Liver (tissue), 9 donors: ENCODE results near the gene RALGAPA2. TPM values are rescaled to one million over a fixed set of nuclear protein-coding genes. Genes with fewer than 3 reads are reported as not detected.

Experiments used
- DNase-seq: peaks from one replicate; pipeline ENCODE4 v3.0.0-alpha.2; 2017; ENCODE audit warnings: low spot score
- H3K27ac ChIP-seq, 2 donors: one replicate each; pipeline ENCODE4 v1.7.0; 2013; ENCODE audit warnings: inconsistent platforms in 2 of 2, low read length in 2 of 2, control low read depth in 1 of 2, low read depth in 1 of 2, mild to moderate bottlenecking in 1 of 2
- H3K27me3 ChIP-seq, 4 donors: one replicate each; pipeline versions ENCODE4 v1.6.1 to v1.7.0; 2013; ENCODE audit warnings: low read length in 3 of 4, inconsistent platforms in 1 of 4, mild to moderate bottlenecking in 1 of 4, moderate library complexity in 1 of 4; ENCODE audit not compliant: control insufficient read depth in 4 of 4, insufficient read depth in 4 of 4
- H3K36me3 ChIP-seq, 4 donors: one replicate each; pipeline versions ENCODE4 v1.6.1 to v1.7.0; 2013; ENCODE audit warnings: low read length in 3 of 4, mild to moderate bottlenecking in 3 of 4, low read depth in 1 of 4, moderate library complexity in 1 of 4; ENCODE audit not compliant: control insufficient read depth in 4 of 4, insufficient read depth in 3 of 4
- H3K4me1 ChIP-seq, 4 donors: one replicate each; pipeline versions ENCODE4 v1.6.1 to v1.7.0; 2013; ENCODE audit warnings: low read length in 3 of 4, mild to moderate bottlenecking in 3 of 4, moderate library complexity in 1 of 4; ENCODE audit not compliant: control insufficient read depth in 4 of 4, insufficient read depth in 4 of 4
- H3K4me3 ChIP-seq, 3 donors: one replicate each; pipeline versions ENCODE4 v1.6.1 to v1.7.0; 2013; ENCODE audit warnings: low read length in 3 of 3, control low read depth in 1 of 3, low read depth in 1 of 3, mild to moderate bottlenecking in 1 of 3
- H3K9ac ChIP-seq, 2 donors: one replicate each; pipeline ENCODE4 v1.7.0; 2013; ENCODE audit warnings: low read length in 2 of 2, mild to moderate bottlenecking in 2 of 2, moderate library complexity in 2 of 2, control low read depth in 1 of 2, low read depth in 1 of 2
- H3K9me3 ChIP-seq, 4 donors: one replicate each; pipeline versions ENCODE4 v1.6.1 to v1.7.0; 2013; ENCODE audit warnings: low read length in 3 of 4; ENCODE audit not compliant: control insufficient read depth in 4 of 4
- EGR1 ChIP-seq, 2 donors: IDR thresholded peaks; 2 replicates each; pipeline ENCODE4 v1.6.1; 2016 to 2018; ENCODE audit warnings: antibody characterized with exemption in 2 of 2, low read depth in 2 of 2
- GABPA ChIP-seq, 2 donors: IDR thresholded peaks in 1 of 2; conservative IDR thresholded peaks in 1 of 2; 2 replicates each; pipeline ENCODE4 v1.6.1; 2016; ENCODE audit warnings: antibody characterized with exemption in 2 of 2, mild to moderate bottlenecking in 1 of 2, moderate library complexity in 1 of 2
- HNF4A ChIP-seq, 2 donors: conservative IDR thresholded peaks; 2 replicates each; pipeline ENCODE4 v1.6.1; 2016; ENCODE audit warnings: antibody characterized with exemption in 2 of 2, mild to moderate bottlenecking in 2 of 2
- HNF4G ChIP-seq: IDR thresholded peaks from 2 replicates; pipeline ENCODE4 v1.6.1; 2016; ENCODE audit warnings: antibody characterized with exemption
- JUND ChIP-seq, 2 donors: IDR thresholded peaks; 2 replicates each; pipeline ENCODE4 v1.6.1; 2016; ENCODE audit warnings: antibody characterized with exemption in 2 of 2
- MAX ChIP-seq: IDR thresholded peaks from 2 replicates; pipeline ENCODE4 v1.6.1; 2016; ENCODE audit warnings: antibody characterized with exemption
- NR2F2 ChIP-seq: IDR thresholded peaks from 2 replicates; pipeline ENCODE4 v1.6.1; 2016; ENCODE audit warnings: antibody characterized with exemption
- RAD21 ChIP-seq, 2 donors: IDR thresholded peaks; 2 replicates each; pipeline ENCODE4 v1.6.1; 2016; ENCODE audit warnings: antibody characterized with exemption in 2 of 2, mild to moderate bottlenecking in 2 of 2
- RXRA ChIP-seq, 2 donors: IDR thresholded peaks; 2 replicates each; pipeline ENCODE4 v1.6.1; 2017 to 2018; ENCODE audit warnings: antibody characterized with exemption in 2 of 2, mild to moderate bottlenecking in 1 of 2
- SP1 ChIP-seq: IDR thresholded peaks from 2 replicates; pipeline ENCODE4 v1.6.1; 2018; ENCODE audit warnings: antibody characterized with exemption, mild to moderate bottlenecking
- TAF1 ChIP-seq: conservative IDR thresholded peaks from 2 replicates; pipeline ENCODE4 v1.6.1; 2016; ENCODE audit warnings: antibody characterized with exemption, mild to moderate bottlenecking
- YY1 ChIP-seq: IDR thresholded peaks from 2 replicates; pipeline ENCODE4 v1.6.1; 2016; ENCODE audit warnings: antibody characterized with exemption, mild to moderate bottlenecking
- ZBTB33 ChIP-seq: IDR thresholded peaks from 2 replicates; pipeline ENCODE4 v1.6.1; 2016; ENCODE audit warnings: antibody characterized with exemption
- WGBS: extraction: QIAGEN DNeasy Blood & Tissue Kit; methylation state at CpG from one replicate; pipeline ENCODE4 v1.1.7; 2013; 5-methylcytosine and 5-hydroxymethylcytosine counted together
- polyA plus RNA-seq, 2 donors: library from polyadenylated mRNA; stranded (reverse) in 1 of 2; unstranded in 1 of 2; fragments of 200-250 nt in 1 of 2; fragments of >200 nt in 1 of 2; fragmentation: Nextera tagmentation in 1 of 2; extraction: Ambion mirVana in 1 of 2; gene quantifications; one replicate each; pipeline versions ENCODE4 v1.2.1 to v1.2.3, GENCODE V29; 2013 to 2015
- total RNA-seq, 2 donors: library from RNA; depleted of rRNA; stranded (reverse); fragments of >200 nt; gene quantifications; one replicate each; pipeline ENCODE4 v1.2.3, GENCODE V29; 2014
- TF ChIP-seq, protein P1 (sequence below): fragments of 150-350 bp; IDR thresholded peaks from 2 replicates; pipeline ENCODE4 v1.5.1; 2017; ENCODE audit warnings: improper control_type of control experiment, low read depth, low read length; ENCODE audit not compliant: missing input control
- TF ChIP-seq, protein P2 (sequence below): IDR thresholded peaks from 2 replicates; pipeline ENCODE4 v1.6.1; 2016; ENCODE audit warnings: antibody characterized with exemption, mild to moderate bottlenecking
- donor health status: healthy.
- donor health status: healthy.
- donor health status: healthy.
- donor health status: healthy.
- donor health status: healthy.

Gene RALGAPA2
- total and polyA plus RNA-seq, 4 donors, result 14.8 to 89.9 (median 25.1) TPM

- WGBS, result 91% methylated on average over 2 of the region's 2 CpGs
- H3K4me3 ChIP-seq, result no peak overlapping the region
- H3K36me3 ChIP-seq, result peaks cover 2 to 8% (median 7%) of the 10 kb centered on the region in 4 donors
- DNase-seq, result no peak
- TF ChIP-seq, protein P1, sequence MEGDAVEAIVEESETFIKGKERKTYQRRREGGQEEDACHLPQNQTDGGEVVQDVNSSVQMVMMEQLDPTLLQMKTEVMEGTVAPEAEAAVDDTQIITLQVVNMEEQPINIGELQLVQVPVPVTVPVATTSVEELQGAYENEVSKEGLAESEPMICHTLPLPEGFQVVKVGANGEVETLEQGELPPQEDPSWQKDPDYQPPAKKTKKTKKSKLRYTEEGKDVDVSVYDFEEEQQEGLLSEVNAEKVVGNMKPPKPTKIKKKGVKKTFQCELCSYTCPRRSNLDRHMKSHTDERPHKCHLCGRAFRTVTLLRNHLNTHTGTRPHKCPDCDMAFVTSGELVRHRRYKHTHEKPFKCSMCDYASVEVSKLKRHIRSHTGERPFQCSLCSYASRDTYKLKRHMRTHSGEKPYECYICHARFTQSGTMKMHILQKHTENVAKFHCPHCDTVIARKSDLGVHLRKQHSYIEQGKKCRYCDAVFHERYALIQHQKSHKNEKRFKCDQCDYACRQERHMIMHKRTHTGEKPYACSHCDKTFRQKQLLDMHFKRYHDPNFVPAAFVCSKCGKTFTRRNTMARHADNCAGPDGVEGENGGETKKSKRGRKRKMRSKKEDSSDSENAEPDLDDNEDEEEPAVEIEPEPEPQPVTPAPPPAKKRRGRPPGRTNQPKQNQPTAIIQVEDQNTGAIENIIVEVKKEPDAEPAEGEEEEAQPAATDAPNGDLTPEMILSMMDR, result no peak
- TF ChIP-seq NR2F2, result no peak
- TF ChIP-seq TAF1, result no peak
- no peak for TF ChIP-seq GABPA (IDR thresholded peaks at IDR 0.05 in 1 of 2, conservative IDR thresholded peaks at IDR 0.05 in 1 of 2)
- no peak for TF ChIP-seq YY1
- TF ChIP-seq SP1, result no peak
- TF ChIP-seq EGR1 (IDR thresholded peaks at IDR 0.05; ENCODE audit: low read depth in 2 of 2), result no peak
- no peak for TF ChIP-seq JUND (IDR thresholded peaks at IDR 0.05)
- TF ChIP-seq, protein P2, sequence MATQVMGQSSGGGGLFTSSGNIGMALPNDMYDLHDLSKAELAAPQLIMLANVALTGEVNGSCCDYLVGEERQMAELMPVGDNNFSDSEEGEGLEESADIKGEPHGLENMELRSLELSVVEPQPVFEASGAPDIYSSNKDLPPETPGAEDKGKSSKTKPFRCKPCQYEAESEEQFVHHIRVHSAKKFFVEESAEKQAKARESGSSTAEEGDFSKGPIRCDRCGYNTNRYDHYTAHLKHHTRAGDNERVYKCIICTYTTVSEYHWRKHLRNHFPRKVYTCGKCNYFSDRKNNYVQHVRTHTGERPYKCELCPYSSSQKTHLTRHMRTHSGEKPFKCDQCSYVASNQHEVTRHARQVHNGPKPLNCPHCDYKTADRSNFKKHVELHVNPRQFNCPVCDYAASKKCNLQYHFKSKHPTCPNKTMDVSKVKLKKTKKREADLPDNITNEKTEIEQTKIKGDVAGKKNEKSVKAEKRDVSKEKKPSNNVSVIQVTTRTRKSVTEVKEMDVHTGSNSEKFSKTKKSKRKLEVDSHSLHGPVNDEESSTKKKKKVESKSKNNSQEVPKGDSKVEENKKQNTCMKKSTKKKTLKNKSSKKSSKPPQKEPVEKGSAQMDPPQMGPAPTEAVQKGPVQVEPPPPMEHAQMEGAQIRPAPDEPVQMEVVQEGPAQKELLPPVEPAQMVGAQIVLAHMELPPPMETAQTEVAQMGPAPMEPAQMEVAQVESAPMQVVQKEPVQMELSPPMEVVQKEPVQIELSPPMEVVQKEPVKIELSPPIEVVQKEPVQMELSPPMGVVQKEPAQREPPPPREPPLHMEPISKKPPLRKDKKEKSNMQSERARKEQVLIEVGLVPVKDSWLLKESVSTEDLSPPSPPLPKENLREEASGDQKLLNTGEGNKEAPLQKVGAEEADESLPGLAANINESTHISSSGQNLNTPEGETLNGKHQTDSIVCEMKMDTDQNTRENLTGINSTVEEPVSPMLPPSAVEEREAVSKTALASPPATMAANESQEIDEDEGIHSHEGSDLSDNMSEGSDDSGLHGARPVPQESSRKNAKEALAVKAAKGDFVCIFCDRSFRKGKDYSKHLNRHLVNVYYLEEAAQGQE, result no peak
- TF ChIP-seq ZBTB33, result no peak
- no peak for TF ChIP-seq HNF4G
- no peak for TF ChIP-seq RXRA (IDR thresholded peaks at IDR 0.05)
- no peak for TF ChIP-seq MAX
- no peaks in the 10 kb centered on the region for H3K27me3 ChIP-seq
- peaks cover 0 to 3% (median 2%) of the 10 kb centered on the region in 4 donors for H3K4me1 ChIP-seq
- H3K9me3 ChIP-seq, result no peaks in the 10 kb centered on the region
- no peak overlapping the region for H3K27ac ChIP-seq
- H3K9ac ChIP-seq, result no peak overlapping the region
Observed at GRCh38 chr20:20442466-20442865, 270.0 kb downstream of the RALGAPA2 start.

- H3K27ac ChIP-seq, result no peak overlapping the region
- H3K4me1 ChIP-seq, result peaks cover 0 to 3% (median 2%) of the 10 kb centered on the region in 4 donors
- WGBS, result 65% methylated on average over 6 of the region's 6 CpGs
- TF ChIP-seq HNF4G, result no peak
- TF ChIP-seq JUND (IDR thresholded peaks at IDR 0.05), result no peak
- no peak for TF ChIP-seq RAD21 (IDR thresholded peaks at IDR 0.05)
- TF ChIP-seq HNF4A (conservative IDR thresholded peaks at IDR 0.05), result no peak
- TF ChIP-seq SP1, result no peak
- no peak for TF ChIP-seq TAF1
- no peak for TF ChIP-seq MAX
- no peaks in the 10 kb centered on the region for H3K9me3 ChIP-seq
- DNase-seq, result peak; percentile 39
- H3K27me3 ChIP-seq, result no peaks in the 10 kb centered on the region
- peaks cover 4 to 16% (median 10%) of the 10 kb centered on the region in 4 donors for H3K36me3 ChIP-seq
- H3K4me3 ChIP-seq, result no peak overlapping the region
- no peak overlapping the region for H3K9ac ChIP-seq
Observed at GRCh38 chr20:20440886-20441658, 271.4 kb downstream of the RALGAPA2 start.
